GM19023 (cell line): ENCODE measurements around the gene NISCH.
"Not testable (repeated sequence)": the region's sequence is repeated elsewhere in the genome, so short reads cannot be mapped to it uniquely, and the experiment has no call there.

ENCODE experiments used
- ATAC-seq: cut with Tn5 transposase; IDR thresholded peaks from one replicate; pipeline ENCODE4 v1.9.1; 2021; ENCODE audit warnings: mild to moderate bottlenecking, moderate library complexity; ENCODE audit not compliant: unreplicated experiment

The NISCH gene

DNA sequence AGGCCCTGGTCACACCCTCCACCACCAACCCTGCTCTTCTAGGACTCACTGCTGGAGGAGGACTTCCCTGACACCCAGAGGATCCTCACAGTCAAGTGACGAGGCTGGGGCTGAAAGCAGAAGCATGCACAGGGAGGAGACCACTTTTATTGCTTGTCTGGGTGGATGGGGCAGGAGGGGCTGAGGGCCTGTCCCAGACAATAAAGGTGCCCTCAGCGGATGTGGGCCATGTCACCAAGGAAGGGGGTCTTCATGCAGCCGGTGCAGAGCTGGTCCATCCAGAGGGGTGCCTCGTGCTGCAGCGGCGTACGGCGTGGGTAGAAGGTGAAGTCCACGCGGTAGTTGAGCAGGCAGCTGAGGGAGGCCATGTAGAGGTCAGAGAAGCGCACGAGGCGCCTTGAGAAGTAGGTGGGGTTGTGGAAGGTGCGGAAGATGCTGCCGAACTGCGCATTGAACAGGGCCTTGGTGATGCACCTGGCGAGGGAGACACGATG lies 68.9 kb downstream of the NISCH start:
- ATAC-seq: no peak

DNA sequence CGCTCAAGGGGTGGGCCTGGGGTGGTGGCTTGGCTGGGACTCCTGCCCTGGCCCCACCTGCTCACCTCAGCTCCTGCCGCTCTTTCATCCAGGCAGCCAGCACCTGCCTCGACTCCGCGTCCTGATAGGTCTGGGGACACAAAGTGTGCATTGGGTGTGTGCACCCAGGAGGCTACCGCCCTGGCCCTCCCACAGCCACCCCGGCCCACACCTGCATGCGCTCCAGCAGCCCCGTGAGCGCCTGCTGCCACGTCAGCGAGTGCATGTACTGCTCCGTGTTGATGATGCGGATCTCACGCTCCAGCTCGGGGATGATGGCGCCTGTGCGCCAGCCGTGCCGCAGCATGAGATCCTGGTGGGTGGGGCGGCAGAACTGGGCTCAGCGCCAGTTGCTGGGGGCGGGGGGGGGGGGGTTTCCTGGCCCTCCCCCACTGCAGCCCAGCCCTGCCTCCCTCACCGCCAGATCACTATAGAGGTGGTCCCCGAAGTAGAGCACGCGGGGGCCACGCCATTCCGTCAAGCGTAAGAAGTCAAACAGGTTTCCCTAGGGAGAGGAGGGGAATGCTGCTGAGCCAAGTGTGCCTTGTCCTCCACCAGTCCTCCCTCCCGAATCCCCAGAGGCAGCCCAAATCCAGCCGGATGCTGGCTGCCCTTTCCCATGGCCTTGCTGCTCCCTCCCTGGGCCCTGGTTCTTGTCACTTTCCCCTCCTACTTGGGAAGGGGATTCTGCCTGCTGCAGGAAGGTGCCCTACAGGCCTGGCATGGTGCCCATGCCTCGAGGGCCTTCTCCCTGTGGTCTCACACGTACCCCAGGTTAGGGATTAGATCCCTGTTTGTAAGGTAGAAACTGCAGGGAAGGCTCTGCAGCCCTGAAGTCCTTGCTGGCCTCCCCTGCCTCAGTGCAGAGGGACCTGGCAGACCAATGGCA lies 69.6 kb downstream of the NISCH start:
- ATAC-seq: no peak

DNA sequence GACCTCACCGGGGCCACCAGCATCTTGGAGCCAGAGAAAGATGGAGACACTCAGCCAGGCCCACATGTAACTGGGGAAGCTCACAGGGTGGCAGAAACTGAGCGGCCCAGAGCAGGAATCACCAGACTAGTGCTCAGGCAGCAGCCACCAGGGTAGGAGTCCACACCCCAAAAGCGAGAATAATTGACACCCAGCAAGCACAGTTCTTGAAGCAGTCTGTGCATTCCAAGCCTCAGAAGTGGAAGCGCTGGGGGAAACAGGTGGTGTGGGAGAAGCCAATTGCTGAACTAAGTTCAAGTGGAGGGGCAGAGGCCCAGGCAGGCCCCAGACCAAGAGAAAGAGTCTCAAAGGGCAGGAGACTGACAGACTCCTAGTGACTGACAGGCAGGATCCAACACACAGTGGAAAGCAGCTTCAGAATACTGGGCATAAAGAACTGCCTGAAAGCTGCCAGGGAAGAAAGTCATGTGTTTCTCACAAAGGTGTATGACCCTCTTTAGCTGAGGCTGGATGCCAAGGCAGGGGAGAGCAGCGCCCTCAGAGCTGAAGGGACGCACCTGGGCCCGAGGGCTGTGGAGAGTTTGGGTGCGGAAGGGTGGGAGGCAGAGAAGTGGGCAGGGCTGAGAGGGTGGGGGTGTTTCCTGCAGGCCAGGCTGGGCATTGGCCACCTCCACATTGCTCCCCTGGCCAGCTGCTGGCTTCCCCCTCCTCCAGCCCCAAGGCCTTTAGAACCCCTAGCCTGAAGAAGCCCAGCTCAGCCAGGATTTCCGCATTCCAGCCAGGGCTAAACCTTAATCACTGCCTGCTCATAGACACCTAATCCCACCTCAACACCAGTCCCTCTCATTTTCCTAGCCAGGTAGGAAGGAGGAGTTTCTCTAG lies 70.5 kb downstream of the NISCH start:
- no peak for ATAC-seq

DNA sequence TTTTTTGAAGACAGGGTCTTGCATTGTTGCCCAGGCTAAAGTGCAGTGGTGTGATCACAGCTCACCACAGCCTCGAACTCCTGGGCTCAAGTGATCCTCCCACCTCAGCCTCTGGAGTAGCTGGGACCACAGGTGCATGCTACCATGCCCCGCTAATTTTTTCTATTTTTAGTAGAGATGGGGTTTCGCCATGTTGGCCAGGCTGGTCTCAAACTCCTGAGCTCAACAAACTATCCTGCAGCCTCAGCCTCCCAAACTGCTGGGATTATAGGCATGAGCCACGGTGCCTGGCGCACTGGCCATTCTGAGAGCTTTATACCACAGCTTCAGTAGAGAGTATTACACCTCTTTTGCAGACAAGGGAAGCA lies 71.3 kb downstream of the NISCH start:
- not testable (repeated sequence) for ATAC-seq

DNA sequence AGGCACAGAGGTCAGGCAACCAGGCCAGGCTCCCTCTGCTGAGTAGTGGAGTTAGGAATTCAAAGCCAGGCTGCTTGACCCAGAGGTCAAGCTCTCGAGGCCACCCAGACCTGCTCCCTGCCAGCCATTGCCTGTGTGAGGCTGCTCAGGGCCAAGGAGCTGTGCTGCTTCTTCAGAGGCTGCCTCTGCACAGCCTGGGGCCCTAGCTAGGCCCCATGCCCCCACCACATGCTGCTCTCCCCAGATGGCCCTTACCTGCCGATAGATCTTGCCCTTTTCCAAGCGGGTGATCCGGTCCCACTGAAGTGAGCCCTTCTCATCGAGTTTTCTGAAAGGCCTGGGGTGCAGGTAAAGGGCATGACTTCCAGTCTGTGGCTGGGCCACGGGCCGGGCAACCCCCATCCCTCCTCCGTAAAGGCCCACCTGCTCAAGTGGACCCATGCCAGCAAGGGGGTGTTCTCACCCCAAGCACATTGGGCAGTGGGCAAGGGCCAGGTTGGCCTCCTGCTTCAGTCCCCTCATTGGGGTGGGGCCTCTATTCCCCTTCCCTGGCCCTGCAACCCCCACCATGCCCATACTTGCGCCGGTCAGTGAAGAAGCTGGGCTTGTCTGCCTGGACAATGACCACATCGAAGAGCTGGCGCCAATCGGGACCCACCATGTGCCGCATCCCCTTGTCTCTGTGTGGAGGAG lies 71.8 kb downstream of the NISCH start:
- ATAC-seq: no peak

DNA sequence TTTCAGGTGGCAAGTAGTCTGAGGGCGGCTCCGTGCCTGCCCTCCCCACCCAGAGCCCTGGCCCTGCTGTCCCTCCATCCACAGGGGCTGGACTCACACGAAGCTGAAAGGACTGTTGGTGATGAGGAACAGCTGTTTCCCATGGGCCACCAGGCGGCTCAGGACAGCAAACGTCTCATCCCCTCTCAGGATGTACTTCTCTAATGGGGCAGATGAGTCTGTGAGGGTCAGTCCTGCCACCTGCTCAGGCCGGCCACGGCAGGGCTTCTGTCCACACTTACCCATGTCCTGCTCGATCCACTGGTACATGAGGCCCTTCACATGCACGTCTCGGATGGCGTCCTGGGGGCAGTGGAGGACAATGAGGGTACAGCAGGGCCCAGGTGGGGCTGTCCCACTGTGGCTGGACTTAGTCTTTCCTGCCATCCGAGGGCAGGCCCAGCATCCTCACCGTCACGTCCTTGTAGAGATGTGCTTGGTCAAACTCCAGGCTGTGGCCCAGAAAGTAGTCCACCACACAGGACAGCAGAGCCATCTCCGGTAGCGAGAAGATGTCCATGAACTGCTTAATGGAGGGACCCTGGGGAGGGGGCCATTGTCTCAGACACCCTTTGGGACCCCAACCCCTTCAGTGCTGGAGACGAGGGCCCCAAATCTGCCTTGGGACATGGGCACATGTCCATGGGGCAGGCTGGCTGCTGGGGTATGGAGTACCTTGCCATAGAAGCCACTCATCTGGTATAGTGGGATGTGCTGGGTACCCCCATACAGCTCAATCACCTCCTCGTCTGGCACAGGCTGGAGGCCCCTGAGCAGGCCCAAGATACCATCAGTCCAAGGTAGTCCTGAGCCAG lies 72.6 kb downstream of the NISCH start:
- no peak for ATAC-seq

DNA sequence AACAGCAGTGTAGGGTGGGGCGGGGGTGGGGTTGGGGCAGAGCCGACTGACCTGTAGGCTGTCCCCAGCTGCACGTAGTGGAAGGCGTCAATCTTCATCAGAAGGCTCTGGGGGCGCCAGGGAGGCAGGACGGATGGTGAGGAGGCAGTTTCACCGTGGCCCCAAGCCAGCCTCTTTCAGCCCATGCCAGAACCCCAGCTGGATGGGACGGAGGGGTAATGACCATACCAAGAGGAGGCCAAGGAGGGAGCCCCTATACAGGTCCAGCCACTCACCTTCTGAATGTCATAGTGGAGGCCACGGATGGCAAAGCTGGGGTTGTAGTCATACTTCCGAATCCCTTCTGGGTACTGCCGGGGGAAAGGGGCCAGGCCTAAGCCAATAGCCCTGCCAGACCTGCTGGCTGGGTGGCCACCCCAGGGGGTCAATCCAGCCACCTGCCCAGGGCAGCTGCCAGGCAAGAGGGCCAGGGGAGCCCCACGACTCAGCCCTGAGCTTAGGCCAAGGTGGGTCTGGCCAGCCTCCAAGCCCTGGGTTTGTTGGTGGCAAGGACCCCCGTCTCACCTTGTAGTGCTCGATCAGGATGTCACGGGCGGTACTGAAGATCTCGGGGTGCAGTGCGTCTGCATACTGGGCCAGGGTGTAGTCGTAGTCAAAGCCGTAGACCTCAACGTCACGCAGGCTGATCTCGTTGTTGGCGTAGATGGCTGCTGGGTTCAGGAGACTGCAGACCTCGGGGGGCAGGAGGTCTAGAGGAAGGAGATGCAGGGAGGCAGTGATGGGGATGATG lies 73.4 kb downstream of the NISCH start:
- no peak for ATAC-seq

DNA sequence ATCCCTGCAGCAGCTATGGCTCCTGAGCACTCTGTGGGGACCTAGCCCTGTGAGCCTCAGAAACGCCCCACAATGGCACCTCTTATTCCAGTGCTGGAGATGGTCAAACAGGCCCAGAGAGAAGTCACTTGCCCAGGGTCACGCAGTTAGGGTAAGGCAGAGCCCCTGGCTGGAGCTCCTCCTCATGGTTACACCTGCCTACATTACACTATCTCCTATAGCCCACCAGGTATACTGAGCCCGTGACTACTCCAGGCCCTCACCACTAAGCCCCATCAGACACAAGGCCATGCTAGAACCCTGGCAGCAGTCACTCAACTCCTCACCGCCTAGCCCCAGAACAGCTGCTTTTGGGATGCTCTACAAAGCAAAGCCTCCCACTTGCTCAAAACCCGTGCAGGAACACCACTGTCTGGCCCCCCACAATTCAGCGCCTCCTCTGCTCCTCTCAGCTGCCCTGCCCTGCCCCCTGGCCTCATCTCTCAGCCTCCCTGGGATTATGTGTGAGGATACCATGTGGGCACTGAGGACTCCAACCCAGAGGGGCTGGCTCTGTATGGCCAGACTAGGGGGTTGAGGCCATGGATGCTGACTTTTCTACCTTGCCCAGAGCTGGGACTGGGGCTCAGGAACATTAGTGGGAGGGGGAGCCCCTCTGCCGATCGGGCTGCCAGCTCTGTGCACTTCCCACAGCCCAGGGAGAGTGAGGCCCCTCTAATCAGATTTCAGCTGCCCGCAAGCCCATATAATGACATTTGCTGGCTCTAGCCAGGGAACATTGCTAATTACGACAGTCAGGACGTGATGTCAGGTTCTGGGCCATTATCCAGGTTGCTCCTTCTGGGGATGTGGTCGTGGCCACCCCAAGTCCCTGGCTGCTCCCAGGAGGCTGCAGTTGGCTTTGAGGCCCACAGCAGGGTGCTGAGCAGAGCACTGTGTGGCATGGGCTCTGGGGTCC lies 74.3 kb downstream of the NISCH start:
- no peak for ATAC-seq

DNA sequence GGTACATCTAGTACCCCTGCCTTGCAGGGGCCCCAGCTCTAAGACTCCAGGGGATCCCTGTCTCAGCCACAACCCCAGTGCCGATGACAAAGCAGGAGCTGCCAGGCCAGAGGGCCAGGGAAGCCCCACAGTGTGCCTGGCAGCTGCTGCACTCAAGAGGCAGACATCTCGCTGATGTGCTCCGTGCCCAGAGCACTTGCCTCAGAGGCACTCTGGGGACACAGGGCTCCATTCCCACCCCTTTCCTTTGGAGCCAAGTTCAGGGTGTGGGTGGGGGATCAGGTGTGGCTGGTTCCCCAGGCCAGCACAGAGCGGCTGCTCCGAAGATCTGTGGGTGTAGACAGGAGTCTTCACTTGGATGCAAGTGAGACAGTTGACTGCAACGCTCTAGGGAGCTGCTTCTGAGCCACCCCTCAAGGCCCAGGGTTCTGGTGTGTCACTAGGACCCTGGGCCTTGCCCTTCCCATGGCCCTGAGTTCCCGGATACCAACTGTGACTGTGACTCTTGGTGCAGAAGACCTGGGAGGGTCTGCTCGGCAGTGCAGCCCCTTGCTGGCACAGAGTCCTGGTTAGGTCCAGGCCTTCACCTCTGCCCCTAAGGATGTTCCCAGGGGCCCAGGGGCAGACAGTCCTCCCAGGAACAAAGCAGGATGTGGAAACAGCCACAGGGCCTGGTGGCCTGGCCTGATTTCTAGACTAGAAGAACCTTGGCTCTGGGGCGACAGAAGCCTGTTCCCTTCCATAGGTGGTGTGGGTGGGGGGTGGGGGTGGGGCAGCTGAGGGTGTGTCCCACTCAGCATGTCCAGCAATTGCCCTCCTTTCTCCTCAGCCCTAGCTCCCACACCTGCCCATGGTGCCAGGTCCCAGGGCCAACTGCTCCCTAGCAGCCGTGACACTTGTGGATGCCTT lies 75.8 kb downstream of the NISCH start:
- ATAC-seq: no peak

DNA sequence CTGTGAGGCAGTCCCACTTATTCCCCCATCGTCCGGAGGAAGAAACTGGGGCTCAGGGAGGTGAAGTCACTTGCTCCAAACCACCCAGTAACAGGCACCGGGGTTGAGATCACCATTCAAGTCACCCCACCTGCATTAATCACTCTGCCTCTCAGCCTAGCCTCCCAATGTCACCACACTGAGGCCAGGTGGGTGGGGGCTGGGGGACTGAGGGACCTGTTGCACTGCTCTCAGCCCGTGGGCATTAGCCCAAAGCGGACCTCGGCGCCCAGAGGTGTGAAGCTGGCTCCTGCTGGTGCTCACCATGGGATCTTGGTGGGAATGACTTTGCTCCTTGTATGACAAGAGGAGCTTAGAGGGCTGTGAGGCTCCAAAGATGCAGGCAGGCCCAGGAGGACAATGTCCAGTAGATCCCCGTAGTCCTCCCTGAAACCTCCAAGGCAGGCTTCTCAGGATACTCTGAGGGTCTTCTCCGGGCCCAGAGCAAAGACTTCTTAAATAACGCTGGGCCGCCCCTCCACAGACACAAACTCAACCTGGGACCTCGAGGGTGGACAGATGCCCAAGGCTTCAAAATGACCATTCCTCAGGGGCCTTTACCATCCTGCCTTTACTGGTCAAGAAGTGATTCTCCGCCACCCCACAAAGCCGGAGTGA lies 76.6 kb downstream of the NISCH start:
- no peak for ATAC-seq

DNA sequence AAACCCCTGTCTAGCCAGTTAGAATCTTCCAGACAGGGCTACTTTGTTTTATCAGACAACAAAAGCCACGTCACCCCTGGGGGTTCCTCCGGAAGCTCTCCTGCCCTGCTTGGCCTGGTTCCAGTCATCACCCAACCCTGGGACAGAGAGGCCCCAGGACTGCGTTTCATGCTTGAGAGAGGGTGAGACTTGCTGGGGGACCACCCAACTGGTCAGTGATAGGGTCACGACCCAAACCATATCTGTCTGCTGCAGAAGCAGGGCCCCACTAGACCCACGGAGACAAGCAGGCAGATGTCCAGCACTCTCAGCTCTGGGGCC lies 77.1 kb downstream of the NISCH start:
- no peak for ATAC-seq

DNA sequence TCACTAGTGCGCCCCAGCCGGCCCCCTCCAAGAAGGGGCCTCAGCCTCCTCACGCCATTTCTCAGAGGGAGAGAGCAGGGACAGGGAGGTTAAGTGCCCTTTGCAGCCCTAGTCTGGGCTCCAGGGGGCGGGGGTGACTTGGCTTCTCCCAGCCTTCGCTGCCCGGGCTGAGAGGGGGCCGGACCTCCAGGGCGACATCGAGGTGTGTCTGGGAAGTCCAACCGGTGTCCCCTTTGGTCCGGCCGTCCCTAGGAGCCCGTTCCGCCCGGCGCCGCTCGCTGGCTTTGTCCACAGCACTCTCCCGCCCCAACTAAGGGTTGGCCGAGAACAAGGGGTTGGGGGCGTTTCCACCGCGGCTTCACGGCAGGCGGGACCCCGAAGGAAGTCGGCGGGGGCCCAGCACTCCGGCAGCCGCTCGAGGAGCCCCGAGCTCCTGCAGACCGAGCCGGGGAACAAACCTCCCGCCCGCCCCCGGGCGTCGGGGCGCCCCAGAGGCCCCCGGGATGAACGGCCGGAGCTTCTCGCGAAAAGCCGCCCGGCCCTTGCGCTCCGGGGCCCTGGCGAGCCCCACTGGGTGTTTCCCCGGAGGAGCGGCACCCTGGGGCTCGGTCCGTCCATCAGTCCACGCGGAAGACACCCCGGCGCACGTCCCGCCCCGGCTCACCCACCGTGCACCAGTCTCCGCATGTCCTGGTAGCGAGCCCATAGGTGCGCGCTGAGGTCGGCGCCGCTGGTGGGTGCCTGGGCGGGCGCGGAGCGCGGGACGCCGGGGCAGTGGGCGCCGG lies 77.6 kb downstream of the NISCH start:
- peak; percentile 2 for ATAC-seq

DNA sequence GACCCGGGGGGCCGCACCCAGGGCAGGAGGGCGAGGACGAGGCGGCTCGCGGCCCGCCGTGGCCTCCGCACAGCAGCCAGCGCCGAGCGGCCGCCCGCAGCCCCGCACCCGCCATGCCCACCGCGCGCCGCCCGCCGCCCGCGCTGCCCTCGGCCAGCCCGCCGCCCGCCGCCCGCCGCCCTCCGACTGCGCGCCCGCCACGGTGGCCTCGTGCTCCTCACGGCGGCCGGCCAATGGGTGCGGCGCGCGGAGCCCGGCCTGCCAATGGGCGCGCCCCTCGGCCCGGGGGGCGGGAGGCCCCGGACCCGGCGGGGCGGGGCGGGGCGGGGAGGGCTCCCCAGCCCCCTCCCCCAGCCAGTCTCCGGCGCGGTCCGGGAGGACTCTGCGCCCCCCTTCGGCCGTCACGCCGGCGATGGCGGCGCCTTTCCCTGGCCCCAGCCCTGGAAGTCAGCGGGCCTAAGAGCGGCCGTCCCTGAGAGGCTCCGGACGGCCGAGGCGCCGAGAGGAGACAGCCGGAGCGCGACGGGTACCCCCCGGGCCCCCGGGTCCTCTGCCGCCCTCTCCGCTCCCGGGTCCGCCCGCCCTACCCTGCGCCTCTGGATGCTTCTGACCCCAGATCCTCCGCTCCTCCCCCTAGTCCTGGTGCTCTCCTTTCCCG lies 78.3 kb downstream of the NISCH start, which contains the start of gene NT5DC2:
TSS of gene NT5DC2 (minus strand) at position 235 of the 658 bp plus-strand sequence. CDS start at position 115, 120 bp downstream.
- peak; percentile 34 for ATAC-seq

DNA sequence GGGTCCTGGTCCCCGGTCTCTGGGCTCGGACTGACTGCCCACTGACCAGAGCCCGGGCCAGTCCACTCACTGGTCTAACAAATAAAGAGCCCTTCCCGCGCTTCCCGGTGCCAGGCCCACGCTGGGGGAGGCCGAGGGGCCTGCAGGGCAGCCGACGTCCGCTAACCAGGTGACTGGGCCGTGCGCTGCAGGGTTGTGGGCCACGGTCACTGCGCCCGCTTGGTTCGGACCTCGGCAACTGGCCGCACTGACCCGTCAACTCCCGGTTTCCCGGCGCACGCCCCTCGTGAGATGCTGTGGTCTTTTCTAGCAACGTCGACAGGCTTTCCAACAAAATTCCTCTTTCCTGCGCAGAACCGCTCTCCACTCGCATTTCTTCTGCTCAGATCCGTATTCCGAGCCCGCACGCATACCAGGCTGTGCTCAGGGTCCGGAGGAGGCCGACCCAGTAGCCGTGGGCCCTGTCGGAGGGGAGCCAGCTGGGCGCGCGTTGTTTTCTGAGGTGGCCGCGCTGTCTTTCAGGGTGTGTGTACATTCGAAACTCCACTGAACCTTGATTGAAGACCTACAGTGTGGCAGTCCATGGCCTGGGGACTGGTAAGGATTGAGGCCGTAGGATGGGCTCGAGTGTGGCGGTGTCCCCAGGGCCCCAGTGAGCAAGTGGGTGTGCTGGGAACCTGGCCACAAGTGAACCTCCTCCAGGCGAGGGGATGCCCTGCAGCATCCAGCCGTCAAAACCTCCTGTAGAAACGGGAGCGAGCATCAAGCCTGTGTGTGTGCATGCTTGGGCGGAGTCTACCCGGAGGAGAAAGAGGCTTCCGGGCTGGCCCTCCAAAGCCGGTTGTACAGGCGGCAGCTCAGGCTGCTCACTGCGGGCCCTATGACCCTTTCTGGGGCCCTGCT lies 79.1 kb downstream of the NISCH start:
- ATAC-seq: no peak
